Gastroesophageal sphincter (tissue), 3 donors: ENCODE data around the gene MYH3.
A peak's percentile ranks its signal among the peaks of the same experiment; 100 is the strongest.

ENCODE experiments used
- EP300 ChIP-seq: sonication (generic); formaldehyde crosslinking; IDR thresholded peaks from one replicate; pipeline ENCODE4 v1.6.1; 2017; ENCODE audit warnings: antibody characterized with exemption, mild to moderate bottlenecking
- POLR2A ChIP-seq, 2 donors: fragments of 450-650 bp; IDR thresholded peaks; one replicate each; pipeline ENCODE4 v1.6.1; 2017; ENCODE audit warnings: antibody characterized with exemption in 2 of 2, mild to moderate bottlenecking in 2 of 2, moderate library complexity in 1 of 2
- POLR2AphosphoS5 ChIP-seq: sonication (generic); formaldehyde crosslinking; IDR thresholded peaks from one replicate; pipeline ENCODE4 v1.6.1; 2017; ENCODE audit warnings: antibody characterized with exemption
- TF ChIP-seq, protein P1 (sequence below), 4 experiments: fragments of 200-600 bp in 2 of 4; fragments of 450-650 bp in 2 of 4; sonication (generic) in 1 of 4; IDR thresholded peaks; one replicate each; pipeline ENCODE4 v1.5.1; 2017 to 2019; ENCODE audit warnings: antibody characterized with exemption in 4 of 4, mild to moderate bottlenecking in 2 of 4, moderate library complexity in 2 of 4

DNA sequence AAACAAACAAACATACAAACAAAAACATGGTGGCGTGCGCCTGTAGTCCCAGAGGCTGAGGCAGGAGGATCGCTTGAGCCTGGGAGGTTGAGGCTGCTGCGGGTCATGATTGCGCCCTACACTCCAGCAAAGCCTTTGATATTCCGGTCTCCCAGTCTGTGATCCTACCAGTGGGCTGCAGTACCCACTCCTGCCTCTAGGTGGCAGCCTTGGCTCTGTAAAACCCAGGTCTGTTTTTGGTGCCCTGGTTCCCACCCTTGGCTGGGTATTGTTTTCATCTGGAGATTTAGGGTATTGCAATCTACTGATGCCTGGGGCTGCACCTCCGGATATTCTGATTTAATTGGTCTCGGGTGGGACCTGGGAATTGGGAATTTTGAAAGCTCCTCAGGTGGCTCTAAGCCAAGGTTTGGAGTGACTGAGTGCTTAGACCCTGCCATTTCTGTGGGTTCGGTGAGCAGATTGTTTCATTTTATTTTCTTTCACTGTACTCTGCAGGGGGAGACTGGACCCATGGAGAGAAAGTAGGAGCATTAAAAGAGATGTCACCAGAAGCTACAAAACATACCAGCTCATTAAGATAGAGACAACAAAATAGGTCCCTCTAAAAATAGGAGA lies 40.5 kb downstream of the MYH3 start:
- TF ChIP-seq, protein P1, sequence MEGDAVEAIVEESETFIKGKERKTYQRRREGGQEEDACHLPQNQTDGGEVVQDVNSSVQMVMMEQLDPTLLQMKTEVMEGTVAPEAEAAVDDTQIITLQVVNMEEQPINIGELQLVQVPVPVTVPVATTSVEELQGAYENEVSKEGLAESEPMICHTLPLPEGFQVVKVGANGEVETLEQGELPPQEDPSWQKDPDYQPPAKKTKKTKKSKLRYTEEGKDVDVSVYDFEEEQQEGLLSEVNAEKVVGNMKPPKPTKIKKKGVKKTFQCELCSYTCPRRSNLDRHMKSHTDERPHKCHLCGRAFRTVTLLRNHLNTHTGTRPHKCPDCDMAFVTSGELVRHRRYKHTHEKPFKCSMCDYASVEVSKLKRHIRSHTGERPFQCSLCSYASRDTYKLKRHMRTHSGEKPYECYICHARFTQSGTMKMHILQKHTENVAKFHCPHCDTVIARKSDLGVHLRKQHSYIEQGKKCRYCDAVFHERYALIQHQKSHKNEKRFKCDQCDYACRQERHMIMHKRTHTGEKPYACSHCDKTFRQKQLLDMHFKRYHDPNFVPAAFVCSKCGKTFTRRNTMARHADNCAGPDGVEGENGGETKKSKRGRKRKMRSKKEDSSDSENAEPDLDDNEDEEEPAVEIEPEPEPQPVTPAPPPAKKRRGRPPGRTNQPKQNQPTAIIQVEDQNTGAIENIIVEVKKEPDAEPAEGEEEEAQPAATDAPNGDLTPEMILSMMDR (IDR thresholded peaks at IDR 0.05) = peak; percentile 83 to 99 (median 94)
- TF ChIP-seq EP300 (no peak), POLR2AphosphoS5 (no peak), POLR2A (IDR thresholded peaks at IDR 0.05) (no peak)
